MCF 10A (cell line): ENCODE data around the gene HCN2. TPM values are rescaled to one million over a fixed set of nuclear protein-coding genes. Genes with fewer than 3 reads are reported as not detected.

Source experiments
- BruUV-seq: library from RNA; stranded (reverse); fragments of 400-500 nt; replicated peaks from 2 replicates; lab custom pipeline; 2021; lab: Mats Ljungman, UMichigan
- CTCF ChIA-PET: fragments of 300-600 bp; sonication (Branson Sonifier 250); formaldehyde crosslinking; extraction: SDS; loops from one replicate; lab custom pipeline; 2021; ENCODE audit warnings: antibody characterized with exemption, inconsistent platforms; lab: Yijun Ruan, JAX
- POLR2A ChIA-PET: fragments of 300-600, 350-650 bp; sonication (Branson Sonifier 250); formaldehyde crosslinking; extraction: SDS; loops from one replicate; lab custom pipeline; 2020; ENCODE audit warnings: antibody characterized with exemption, inconsistent platforms; lab: Yijun Ruan, JAX
- DNase-seq: peaks from one replicate; pipeline ENCODE4 v3.0.0-alpha.2; 2018; ENCODE audit not compliant: unreplicated experiment
- H3K27ac Mint-ChIP-seq: one replicate; pipeline ENCODE4 v1.8.0; 2022; ENCODE audit warnings: mild to moderate bottlenecking, low read depth, mixed read lengths; ENCODE audit not compliant: unreplicated experiment
- H3K27me3 Mint-ChIP-seq: one replicate; pipeline ENCODE4 v1.8.0; 2022; ENCODE audit warnings: mixed read lengths; ENCODE audit not compliant: insufficient read depth, unreplicated experiment
- H3K36me3 Mint-ChIP-seq: one replicate; pipeline ENCODE4 v1.8.0; 2022; ENCODE audit warnings: mild to moderate bottlenecking, moderate library complexity, mixed read lengths; ENCODE audit not compliant: insufficient read depth, unreplicated experiment
- H3K4me1 Mint-ChIP-seq: one replicate; pipeline ENCODE4 v1.8.0; 2022; ENCODE audit warnings: mixed read lengths; ENCODE audit not compliant: insufficient read depth, unreplicated experiment
- H3K4me3 Mint-ChIP-seq: one replicate; pipeline ENCODE4 v1.8.0; 2022; ENCODE audit warnings: mild to moderate bottlenecking, moderate library complexity, mixed read lengths; ENCODE audit not compliant: unreplicated experiment
- H3K9me3 Mint-ChIP-seq: one replicate; pipeline ENCODE4 v1.8.0; 2022; ENCODE audit warnings: mixed read lengths; ENCODE audit not compliant: unreplicated experiment
- intact Hi-C: fragments of 100-400 bp; cut with micrococcal nuclease; formaldehyde crosslinking; loops from 2 replicates; pipeline ENCODE4 v1.14.1; 2022
- total RNA-seq: library from RNA; stranded (reverse); gene quantifications from 2 replicates; pipeline ENCODE4 v1.2.3, GENCODE V29; 2022
- TF ChIP-seq, protein P1 (sequence below): fragments of 200-600 bp; IDR thresholded peaks from one replicate; pipeline ENCODE4 v1.8.0; 2022; ENCODE audit warnings: antibody characterized with exemption, mild to moderate bottlenecking; ENCODE audit not compliant: unreplicated experiment

HCN2 gene
- total RNA-seq, 1 experiment from 2014 or later = 0.68 TPM

DNA sequence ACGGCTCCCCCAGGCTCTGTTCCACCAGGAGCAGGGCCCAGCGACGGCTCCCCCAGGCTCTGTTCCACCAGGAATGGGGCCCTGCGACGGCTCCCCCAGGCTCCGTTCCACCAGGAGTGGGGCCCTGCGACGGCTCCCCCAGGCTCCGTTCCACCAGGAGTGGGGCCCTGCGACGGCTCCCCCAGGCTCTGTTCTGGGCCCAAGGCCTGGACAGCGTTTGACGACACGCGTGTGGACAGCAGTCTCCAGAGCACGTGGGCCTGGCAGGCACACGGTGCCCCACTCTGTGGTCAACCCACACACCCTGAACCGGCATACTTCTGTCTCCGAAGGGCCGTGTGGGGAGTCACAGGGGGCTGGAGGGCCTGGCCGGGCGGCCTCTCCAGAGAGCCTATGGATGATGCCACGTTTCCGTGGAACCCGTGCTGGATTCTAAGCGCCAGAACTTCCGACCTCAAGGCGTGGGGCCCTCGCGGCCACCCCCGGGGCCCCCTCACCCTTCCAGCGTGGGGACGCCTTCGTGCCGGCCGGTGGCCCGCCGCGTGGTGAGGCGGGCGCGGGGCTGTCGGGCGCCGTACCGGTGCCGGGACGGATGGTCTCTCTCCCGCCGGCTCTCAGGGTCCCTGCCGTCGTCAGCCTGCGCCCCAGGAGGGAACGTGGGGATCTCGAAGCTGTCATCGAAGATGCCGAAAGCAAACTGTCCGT lies 61.6 kb downstream of the HCN2 start:
- Mint-ChIP-seq H3K4me1 (no peaks in the 10 kb centered on the region), H3K27me3 (no peaks in the 10 kb centered on the region), H3K36me3 (peaks cover 58% of the 10 kb centered on the region), H3K27ac (no peak overlapping the region), H3K9me3 (no peaks in the 10 kb centered on the region), H3K4me3 (no peak overlapping the region)
- POLR2A ChIA-PET = no interaction called here
- CTCF ChIA-PET = no interaction called here
- BruUV-seq = no TSS peak
- TF ChIP-seq, protein P1, sequence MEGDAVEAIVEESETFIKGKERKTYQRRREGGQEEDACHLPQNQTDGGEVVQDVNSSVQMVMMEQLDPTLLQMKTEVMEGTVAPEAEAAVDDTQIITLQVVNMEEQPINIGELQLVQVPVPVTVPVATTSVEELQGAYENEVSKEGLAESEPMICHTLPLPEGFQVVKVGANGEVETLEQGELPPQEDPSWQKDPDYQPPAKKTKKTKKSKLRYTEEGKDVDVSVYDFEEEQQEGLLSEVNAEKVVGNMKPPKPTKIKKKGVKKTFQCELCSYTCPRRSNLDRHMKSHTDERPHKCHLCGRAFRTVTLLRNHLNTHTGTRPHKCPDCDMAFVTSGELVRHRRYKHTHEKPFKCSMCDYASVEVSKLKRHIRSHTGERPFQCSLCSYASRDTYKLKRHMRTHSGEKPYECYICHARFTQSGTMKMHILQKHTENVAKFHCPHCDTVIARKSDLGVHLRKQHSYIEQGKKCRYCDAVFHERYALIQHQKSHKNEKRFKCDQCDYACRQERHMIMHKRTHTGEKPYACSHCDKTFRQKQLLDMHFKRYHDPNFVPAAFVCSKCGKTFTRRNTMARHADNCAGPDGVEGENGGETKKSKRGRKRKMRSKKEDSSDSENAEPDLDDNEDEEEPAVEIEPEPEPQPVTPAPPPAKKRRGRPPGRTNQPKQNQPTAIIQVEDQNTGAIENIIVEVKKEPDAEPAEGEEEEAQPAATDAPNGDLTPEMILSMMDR = no peak
- intact Hi-C loops = no loop called here
- DNase-seq = no peak

DNA sequence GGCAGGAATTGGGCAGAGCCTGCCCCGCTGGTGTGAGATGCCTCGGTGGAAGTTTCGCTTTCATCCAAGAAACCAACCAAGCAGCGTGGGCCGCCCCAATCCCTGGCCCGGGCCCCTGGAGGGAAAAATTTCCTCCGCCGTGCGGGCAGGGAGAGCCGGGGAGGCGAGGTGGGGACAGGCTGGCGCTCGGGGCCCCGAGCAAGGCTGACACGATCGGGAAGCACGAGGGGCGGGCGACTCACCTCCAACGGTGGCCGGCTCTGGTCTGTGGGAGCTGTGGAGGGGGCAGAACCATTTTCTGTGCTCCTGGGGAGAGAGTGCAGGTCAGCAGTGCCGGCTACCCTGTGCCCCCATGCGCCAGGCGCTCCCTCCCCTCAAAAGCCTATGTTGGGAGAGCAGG lies 62.3 kb downstream of the HCN2 start:
- no peaks in the 10 kb centered on the region for H3K9me3 Mint-ChIP-seq
- POLR2A ChIA-PET = no interaction called here
- no peaks in the 10 kb centered on the region for H3K4me1 Mint-ChIP-seq
- no peak overlapping the region for H3K27ac Mint-ChIP-seq
- no peaks in the 10 kb centered on the region for H3K27me3 Mint-ChIP-seq
- intact Hi-C loops = no loop called here
- CTCF ChIA-PET = no interaction called here
- H3K4me3 Mint-ChIP-seq = no peak overlapping the region
- BruUV-seq = no TSS peak
- peaks cover 58% of the 10 kb centered on the region for H3K36me3 Mint-ChIP-seq
- TF ChIP-seq, protein P1 = no peak
- no peak for DNase-seq

DNA sequence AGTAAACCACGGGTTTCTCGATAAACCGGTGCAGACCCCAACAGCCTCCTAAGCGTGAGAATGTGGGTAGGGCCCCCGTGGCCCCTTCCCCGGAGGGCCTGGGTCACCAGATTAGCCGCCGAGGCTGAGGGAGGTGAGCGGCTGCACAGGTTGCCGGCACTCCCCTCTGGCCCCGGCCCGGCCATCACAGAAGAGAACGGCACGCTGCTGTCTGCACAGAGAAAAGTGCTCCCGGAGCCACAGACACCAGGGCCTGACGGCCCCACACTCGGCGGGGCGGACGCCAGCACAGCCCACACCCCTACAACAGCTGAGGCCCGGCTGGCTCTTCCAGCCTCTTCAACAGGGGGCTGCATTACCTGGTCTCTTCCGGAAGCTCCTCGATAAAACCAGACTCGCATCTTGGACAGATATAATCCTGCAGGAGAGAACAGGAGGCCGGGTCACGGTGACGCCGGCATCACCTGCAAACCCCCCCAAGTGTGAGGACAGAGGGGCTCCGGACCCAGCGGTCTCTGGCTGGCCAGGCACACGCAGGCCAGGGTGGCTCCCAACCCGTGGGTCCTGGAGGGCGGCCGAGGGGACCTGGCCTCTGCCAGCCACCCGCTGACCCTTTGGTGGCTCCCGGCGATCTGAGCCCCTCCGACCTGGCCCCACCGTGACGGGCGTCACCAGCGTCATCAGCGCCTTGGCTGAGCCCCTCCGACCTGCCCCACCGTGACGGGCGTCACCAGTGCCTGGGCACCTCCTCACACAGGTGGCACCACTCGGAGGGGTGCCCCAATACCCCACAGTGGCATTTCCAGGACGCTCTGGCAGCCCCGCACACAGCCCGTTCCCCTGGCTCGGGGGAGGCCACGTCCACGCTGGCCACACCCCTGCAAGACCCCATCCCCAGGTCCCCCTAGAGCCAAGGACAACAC lies 63.0 kb downstream of the HCN2 start:
- BruUV-seq = no TSS peak
- no peak for DNase-seq
- TF ChIP-seq, protein P1 = no peak
- no peaks in the 10 kb centered on the region for H3K9me3 Mint-ChIP-seq
- H3K36me3 Mint-ChIP-seq = peaks cover 52% of the 10 kb centered on the region
- H3K4me1 Mint-ChIP-seq = no peaks in the 10 kb centered on the region
- ChIA-PET POLR2A (no interaction called here), CTCF (interaction anchor here (0.6 kb wide), 1 partner anchor 119 kb away, joined by 3 read pairs; no protein-coding TSS in a partner anchor)
- no peak overlapping the region for H3K4me3 Mint-ChIP-seq
- H3K27me3 Mint-ChIP-seq = no peaks in the 10 kb centered on the region
- intact Hi-C loops = no loop called here
- no peak overlapping the region for H3K27ac Mint-ChIP-seq

DNA sequence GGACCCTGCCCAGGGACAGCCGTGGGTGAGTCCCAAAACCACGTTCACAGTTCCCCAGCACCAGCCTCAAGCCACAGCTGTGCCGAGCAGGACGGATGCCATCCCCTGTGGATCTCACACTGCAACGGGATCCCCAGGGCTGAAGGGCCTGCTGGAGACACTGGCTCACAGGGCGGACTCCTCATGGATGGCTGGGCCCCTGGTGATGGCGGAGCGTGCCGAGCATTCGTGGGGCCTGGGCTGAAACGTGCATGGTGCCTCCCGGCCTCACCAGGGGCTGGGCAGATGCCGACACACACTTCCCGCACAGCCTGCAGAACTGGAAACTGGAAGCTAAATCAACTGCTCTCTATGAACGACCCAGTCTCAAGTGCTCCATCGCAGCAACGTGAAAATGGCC lies 63.7 kb downstream of the HCN2 start:
- no TSS peak for BruUV-seq
- CTCF ChIA-PET = interaction anchor here (0.6 kb wide), 1 partner anchor 120 kb away, joined by 3 read pairs; no protein-coding TSS in a partner anchor
- intact Hi-C loops = no loop called here
- Mint-ChIP-seq H3K27ac (no peak overlapping the region), H3K9me3 (no peaks in the 10 kb centered on the region), H3K4me3 (no peak overlapping the region), H3K4me1 (no peaks in the 10 kb centered on the region), H3K27me3 (no peaks in the 10 kb centered on the region), H3K36me3 (peaks cover 45% of the 10 kb centered on the region)
- TF ChIP-seq, protein P1 = no peak
- POLR2A ChIA-PET = no interaction called here
- DNase-seq = no peak
